WTC11 (cell line): ENCODE data around the gene CUEDC1.

Experiments
- ATF6 ChIP-seq: sonication (generic); formaldehyde crosslinking; IDR thresholded peaks from 2 replicates; pipeline ENCODE4 v1.8.1; 2023; ENCODE audit warnings: mild to moderate bottlenecking, missing genetic modification reagents
- CREB1 ChIP-seq: sonication (generic); formaldehyde crosslinking; IDR thresholded peaks from 2 replicates; pipeline ENCODE4 v1.8.0; 2023; ENCODE audit warnings: mild to moderate bottlenecking, missing genetic modification reagents
- CREM ChIP-seq: sonication (generic); formaldehyde crosslinking; IDR thresholded peaks from 2 replicates; pipeline ENCODE4 v1.8.1; 2022; ENCODE audit warnings: mild to moderate bottlenecking, missing genetic modification reagents, moderate library complexity
- CTCF ChIP-seq: fragments of 200-600 bp; IDR thresholded peaks from 2 replicates; pipeline ENCODE4 v1.8.0; 2022; ENCODE audit warnings: antibody characterized with exemption
- ETV6 ChIP-seq: sonication (generic); formaldehyde crosslinking; IDR thresholded peaks from 2 replicates; pipeline ENCODE4 v1.8.1; 2022; ENCODE audit warnings: mild to moderate bottlenecking, missing genetic modification reagents
- IRF2 ChIP-seq: sonication (generic); formaldehyde crosslinking; IDR thresholded peaks from 2 replicates; pipeline ENCODE4 v1.8.0; 2022; ENCODE audit warnings: low read depth, missing genetic modification reagents, borderline replicate concordance
- MAX ChIP-seq: sonication (generic); formaldehyde crosslinking; IDR thresholded peaks from 2 replicates; pipeline ENCODE4 v1.8.0; 2022; ENCODE audit warnings: mild to moderate bottlenecking, missing genetic modification reagents
- MLX ChIP-seq: sonication (generic); formaldehyde crosslinking; IDR thresholded peaks from 2 replicates; pipeline ENCODE4 v1.8.1; 2023; ENCODE audit warnings: mild to moderate bottlenecking, missing genetic modification reagents, moderate library complexity
- NR3C1 ChIP-seq: sonication (generic); formaldehyde crosslinking; conservative IDR thresholded peaks from 2 replicates; pipeline ENCODE4 v1.8.1; 2023; ENCODE audit warnings: low read depth, mild to moderate bottlenecking, missing genetic modification reagents
- SP1 ChIP-seq: sonication (generic); formaldehyde crosslinking; conservative IDR thresholded peaks from 2 replicates; pipeline ENCODE4 v1.8.1; 2022; ENCODE audit warnings: missing genetic modification reagents
- ZMAT4 ChIP-seq: fragments of 250-450 bp; sonication (Bioruptor Pico); IDR thresholded peaks from 2 replicates; pipeline ENCODE4 v1.9.0; 2021; ENCODE audit warnings: mild to moderate bottlenecking
- ZNF232 ChIP-seq: sonication (generic); formaldehyde crosslinking; IDR thresholded peaks from 2 replicates; pipeline ENCODE4 v1.8.0; 2022; ENCODE audit warnings: mild to moderate bottlenecking, missing genetic modification reagents
- ZNF512 ChIP-seq: sonication (generic); formaldehyde crosslinking; IDR thresholded peaks from 2 replicates; pipeline ENCODE4 v1.8.1; 2022; ENCODE audit warnings: missing genetic modification reagents, borderline replicate concordance

- TF ChIP-seq CTCF = no peak
- no peak for TF ChIP-seq ZNF232 (CRISPR knock-in tag)
- no peak for TF ChIP-seq ZNF512
- TF ChIP-seq SP1 (CRISPR knock-in tag) = no peak
- TF ChIP-seq MAX = no peak
- no peak for TF ChIP-seq ZMAT4 (CRISPR knock-in tag)
- TF ChIP-seq CREB1 = no peak
- TF ChIP-seq MLX (CRISPR knock-in tag) = no peak
- no peak for TF ChIP-seq ETV6 (CRISPR knock-in tag)
- no peak for TF ChIP-seq CREM
- no peak for TF ChIP-seq NR3C1 (CRISPR knock-in tag)
- TF ChIP-seq ATF6 = no peak
- TF ChIP-seq IRF2 (CRISPR knock-in tag) = no peak
Measured at GRCh38 chr17:57986841-57987580, 31.8 kb upstream of the CUEDC1 start.
